Muscle of arm (tissue), 12 donors: ENCODE data around the gene TMEM63C. TPM values are rescaled to one million over a fixed set of nuclear protein-coding genes. Genes with fewer than 3 reads are reported as not detected.

Experiments used
- DNase-seq: peaks from one replicate; pipeline ENCODE4 v3.0.0-alpha.2; 2013
- polyA plus RNA-seq, 12 donors: library from polyadenylated mRNA; unstranded; fragments of 120-200 nt; gene quantifications; one replicate each; pipeline ENCODE4 v1.2.1, GENCODE V29; 2013; ENCODE audit not compliant: insufficient read length in 12 of 12

Gene TMEM63C
- polyA plus RNA-seq, 12 donors, result 0.27 to 15.1 (median 1.0) TPM; not detected in 1

GRCh38 chr14:77222546-77223225, 41.1 kb downstream of the TMEM63C start:
- no peak for DNase-seq

DNA sequence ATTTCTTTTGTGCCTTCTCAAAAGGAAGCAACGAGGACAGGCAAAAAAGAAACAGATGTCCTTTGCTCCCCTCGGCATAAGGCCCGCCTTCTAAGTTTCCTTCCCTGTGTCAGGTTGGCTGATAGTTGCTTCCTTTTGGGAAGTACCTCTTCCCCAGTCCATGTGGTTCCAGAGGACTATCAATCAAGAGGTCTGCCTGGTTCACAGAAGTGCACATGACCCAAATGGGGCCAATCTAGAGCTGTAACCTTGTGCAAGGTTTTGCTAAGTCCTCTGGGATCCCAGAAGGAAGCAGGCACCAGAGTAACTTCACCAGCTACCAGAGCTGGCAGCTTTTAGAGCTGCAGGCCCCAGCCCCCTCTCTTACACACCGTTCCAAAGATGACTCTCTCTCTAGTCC, 42.6 kb downstream of the TMEM63C start:
- DNase-seq, result no peak

GRCh38 chr14:77225254-77225653, 43.7 kb downstream of the TMEM63C start:
- no peak for DNase-seq

- DNase-seq, result no peak
These were observed 44.4 kb downstream of the TMEM63C start for GRCh38 chr14:77225892-77226557.

DNA sequence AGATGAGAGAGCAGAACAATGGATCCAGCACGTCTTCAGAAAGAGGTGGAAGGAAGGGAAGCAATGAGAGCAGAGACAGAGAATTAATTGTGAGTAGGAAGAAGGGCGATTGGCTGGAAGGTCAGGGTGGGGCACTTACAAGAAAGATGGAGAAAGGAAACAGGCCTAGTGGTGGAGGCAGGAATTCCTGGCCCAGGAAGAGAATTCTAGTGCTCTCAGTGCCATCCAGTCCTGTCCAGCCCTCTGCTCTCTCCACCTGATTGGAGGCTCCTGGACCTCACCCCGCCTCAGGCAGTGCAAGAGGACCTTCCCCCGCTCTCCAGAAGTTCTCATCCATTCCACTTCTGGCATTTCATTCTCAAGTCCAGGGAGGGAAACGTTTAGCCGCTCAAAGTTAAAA, 46.5 kb downstream of the TMEM63C start:
- DNase-seq, result no peak

DNA sequence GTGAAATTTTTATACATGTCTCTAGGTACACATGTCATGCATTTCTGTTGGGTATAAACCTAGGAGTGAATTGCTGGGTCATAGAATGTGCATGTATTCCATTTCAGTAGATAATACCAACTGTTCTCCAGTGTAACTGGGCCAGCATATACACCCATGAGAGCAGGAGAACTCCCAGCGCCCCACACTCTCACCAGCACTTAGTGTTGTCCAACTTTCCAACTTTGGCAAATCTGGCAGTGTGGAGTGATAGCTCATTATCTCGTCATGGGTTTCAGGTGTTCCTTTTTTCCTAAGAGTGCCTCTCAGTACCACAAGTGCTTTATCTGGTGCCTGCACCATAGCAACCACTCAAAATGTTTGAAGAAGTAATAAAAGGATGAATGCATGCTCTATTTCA, 49.3 kb downstream of the TMEM63C start:
- no peak for DNase-seq

GRCh38 chr14:77231721-77232120, 50.1 kb downstream of the TMEM63C start:
- no peak for DNase-seq

DNA sequence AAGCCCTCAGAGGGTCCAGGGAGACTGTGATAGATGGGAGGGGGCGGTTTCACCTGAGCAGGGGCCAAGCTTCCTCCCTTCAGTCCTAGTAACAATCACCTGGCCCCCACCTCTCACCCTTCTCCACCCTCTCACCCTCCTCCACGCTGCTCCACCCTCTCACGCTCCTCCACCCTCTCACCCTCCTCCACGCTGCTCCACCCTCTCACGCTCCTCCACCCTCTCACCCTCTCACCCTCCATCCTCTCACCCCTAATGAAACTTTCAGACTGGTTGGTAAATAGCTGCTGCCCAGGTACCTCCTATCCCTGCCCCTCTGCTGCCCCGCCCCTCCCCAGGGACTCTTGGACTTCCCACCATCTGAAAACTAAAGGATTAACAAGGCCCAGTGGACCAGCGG, 55.2 kb downstream of the TMEM63C start:
- DNase-seq, result no peak

DNA sequence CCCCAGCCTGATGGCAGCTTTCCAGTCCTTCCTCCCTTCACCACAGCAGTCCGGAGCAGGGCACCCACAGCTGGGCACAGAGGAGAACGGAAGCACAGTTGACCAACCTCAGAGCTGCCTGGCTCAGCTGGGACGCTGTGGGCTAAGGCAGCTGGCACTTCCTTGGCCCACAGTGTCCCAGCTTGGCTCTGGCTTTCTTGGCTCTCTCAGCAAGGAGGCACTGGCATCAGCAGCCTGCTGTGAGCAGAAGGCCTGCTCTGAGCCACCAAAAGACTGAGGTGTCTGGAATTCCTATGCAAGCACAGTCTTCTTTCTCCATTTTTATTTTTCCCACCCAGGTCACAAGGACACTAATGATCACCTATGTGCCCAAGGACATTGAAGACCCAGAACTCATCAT, 56.8 kb downstream of the TMEM63C start:
- DNase-seq, result no peak

DNA sequence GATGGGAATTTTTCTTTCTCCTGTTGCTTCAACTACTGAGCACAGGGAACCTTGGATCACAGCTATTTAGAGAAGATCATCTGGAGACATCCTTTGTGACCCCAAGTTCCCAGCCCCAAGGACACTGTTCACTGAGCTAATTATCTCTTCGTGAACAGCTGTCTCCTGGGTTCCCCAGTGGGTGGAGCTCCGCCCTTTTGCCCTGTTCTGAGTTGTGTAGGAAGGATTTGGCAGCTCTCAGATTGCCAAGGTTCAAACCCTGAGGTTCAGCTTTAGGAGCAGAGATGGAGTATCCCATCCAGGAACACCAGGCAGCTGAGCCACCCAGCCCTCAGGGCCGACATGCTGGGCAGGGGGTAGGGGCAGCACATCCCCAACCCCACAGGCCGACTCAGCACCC, 57.4 kb downstream of the TMEM63C start:
- no peak for DNase-seq

GRCh38 chr14:77239412-77239811, 57.8 kb downstream of the TMEM63C start:
- DNase-seq, result no peak

GRCh38 chr14:77240336-77240915, 58.8 kb downstream of the TMEM63C start:
- DNase-seq, result no peak

DNA sequence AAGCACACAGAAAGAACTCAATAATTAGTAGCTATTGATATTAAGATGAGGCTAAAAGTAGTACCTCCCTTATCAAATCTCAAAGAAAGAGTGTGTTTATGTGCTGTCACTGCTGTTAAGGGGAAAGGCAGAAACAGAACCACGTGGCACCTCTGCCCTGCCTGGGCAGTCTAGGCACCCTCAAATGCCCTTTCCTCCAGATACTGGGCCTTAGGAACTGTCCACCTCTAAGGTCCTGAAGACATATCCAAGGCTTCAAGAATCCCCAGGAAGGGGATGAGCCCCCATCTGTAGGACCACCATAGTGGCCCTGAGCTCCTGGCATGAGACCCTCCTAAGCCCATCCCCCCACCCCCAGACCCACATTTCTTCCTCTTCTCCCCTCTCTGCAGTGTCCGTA, 60.4 kb downstream of the TMEM63C start:
- DNase-seq, result no peak

DNA sequence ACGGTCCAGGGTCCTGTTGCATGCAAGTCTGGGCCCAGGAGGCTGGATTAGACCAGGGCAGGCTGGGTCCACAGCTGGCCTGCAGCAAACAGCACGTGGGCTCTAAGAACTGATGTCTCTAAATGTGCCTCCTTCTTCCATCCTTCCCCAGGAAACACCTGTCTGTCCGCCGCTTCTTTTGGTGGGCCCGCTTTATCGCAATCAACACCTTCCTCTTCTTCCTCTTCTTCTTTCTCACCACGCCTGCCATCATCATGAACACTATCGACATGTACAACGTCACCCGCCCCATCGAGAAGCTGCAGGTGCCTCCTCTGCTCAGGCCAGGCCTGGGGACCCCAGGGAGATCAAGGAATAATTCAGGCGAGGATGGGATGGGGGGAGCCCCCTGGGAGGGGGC, 61.2 kb downstream of the TMEM63C start:
- DNase-seq, result no peak

GRCh38 chr14:77243853-77244252, 62.3 kb downstream of the TMEM63C start:
- DNase-seq, result no peak

DNA sequence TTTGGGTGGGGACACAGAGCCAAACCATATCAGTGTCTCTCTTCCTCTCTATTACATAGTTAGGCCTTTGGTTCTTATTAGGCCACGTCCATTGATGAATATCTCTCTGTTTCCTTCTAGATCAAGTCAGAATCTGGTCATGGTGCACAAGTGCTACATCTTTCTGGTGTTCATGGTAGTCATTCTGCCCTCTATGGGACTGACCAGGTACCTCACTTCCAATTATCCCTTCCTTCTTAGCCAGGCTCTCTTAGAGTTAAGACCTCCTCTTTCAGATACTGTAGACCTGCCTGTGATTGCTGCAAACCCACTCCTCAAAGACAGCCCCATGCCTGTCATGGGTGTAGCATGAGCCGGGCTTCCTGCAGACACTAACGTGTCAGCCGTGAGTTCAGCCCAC, 64.2 kb downstream of the TMEM63C start:
- no peak for DNase-seq

- DNase-seq, result no peak
These were observed 65.2 kb downstream of the TMEM63C start for GRCh38 chr14:77246784-77247183.

GRCh38 chr14:77248666-77249065, 67.1 kb downstream of the TMEM63C start:
- no peak for DNase-seq

GRCh38 chr14:77249286-77249685, 67.7 kb downstream of the TMEM63C start:
- DNase-seq, result no peak

DNA sequence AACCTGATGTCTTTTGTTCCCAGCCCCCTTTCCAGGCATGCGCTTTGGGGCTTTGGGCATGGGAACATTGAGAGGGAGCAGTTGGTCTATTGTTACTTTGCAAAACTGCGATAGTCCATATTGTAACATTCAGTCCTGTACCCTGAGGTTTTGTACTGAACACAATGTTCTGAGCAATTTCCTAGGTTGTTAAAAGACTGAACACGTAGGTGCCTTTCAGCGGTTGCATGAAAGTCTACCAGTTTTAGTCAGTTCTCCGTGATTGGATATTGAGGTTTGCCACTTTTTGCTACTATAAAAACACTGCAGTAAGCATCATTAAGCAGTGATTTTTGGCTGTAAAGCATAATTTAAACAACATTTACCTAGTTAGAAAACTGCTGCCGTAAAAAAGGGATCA, 69.3 kb downstream of the TMEM63C start:
- no peak for DNase-seq

GRCh38 chr14:77251870-77252269, 70.3 kb downstream of the TMEM63C start:
- DNase-seq, result no peak

DNA sequence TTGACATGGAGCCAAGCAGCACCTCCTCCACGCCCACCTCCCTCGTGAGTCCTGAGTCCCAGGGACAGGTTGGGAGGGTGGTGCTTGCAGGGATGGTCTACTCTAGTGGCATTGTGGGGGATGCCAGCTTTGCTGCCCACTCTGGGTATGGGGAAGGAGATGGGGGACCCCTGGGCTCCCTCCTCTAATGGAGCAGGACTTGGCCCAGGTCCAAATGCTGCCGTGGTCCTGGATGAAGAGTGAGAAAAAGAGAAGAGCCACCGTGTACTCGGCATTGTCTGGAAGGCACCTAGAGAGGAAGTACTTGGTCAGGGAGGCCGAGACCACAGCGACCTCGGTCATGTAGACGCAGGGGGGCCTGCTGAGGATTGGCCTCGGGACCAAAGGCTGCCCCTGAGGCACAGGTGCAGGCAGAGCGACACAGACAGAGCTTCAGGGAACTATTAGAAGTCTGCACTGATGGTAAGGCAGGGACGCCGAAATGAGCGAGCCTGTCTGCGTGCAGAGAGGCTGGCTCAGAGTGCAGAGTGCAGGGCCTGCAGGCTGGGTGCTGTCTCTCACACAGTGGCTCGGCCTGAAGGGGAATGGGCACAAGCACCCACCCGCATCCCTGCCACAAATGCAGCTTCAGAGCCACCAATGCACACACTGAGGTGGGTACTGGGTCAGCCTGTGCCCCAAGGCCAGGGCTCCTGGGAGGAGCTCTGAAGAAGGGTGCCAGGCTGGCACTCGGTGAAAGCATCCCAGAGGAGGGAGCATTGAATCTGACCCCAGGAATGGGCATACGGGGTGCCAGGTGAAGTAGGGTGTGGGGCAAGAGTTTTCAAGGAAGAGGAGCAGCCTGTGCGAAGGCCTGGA, 72.0 kb downstream of the TMEM63C start:
- no peak for DNase-seq

- DNase-seq, result no peak
These were observed 75.1 kb downstream of the TMEM63C start for GRCh38 chr14:77256694-77257093.
